Gastrocnemius medialis (tissue), 4 donors: Measurements from ENCODE around the gene CALY. TPM values are rescaled to one million over a fixed set of nuclear protein-coding genes. Genes with fewer than 3 reads are reported as not detected.

Experiments
- ATAC-seq, 2 donors: fragments of 150-250 bp; one replicate each; pipeline ENCODE4 v1.9.1; 2016
- DNase-seq, 2 donors: peaks; one replicate each; pipeline ENCODE4 v3.0.0-alpha.2; 2019
- H3K27ac ChIP-seq, 4 donors: fragments of 200-600 bp; sonication (generic); 1 replicate in 1 of 4; 2 replicates in 3 of 4; pipeline ENCODE4 v1.5.1; 2016 to 2018; ENCODE audit warnings: mild to moderate bottlenecking in 2 of 4, moderate library complexity in 1 of 4
- H3K27me3 ChIP-seq, 3 donors: fragments of 200-600 bp; sonication (generic) in 2 of 3; 1 replicate in 1 of 3; 2 replicates in 2 of 3; pipeline versions ENCODE4 v1.5.1 to v1.6.0; 2016 to 2019; ENCODE audit warnings: mild to moderate bottlenecking in 1 of 3, moderate library complexity in 1 of 3
- H3K36me3 ChIP-seq, 2 donors: fragments of 200-600 bp; sonication (generic) in 1 of 2; one replicate each; pipeline ENCODE4 v1.5.1; 2017 to 2018
- H3K4me1 ChIP-seq, 2 donors: fragments of 200-600 bp; sonication (generic) in 1 of 2; one replicate each; pipeline ENCODE4 v1.5.1; 2016 to 2017; ENCODE audit warnings: mild to moderate bottlenecking in 2 of 2
- H3K4me3 ChIP-seq, 4 donors: fragments of 200-600 bp; sonication (generic) in 3 of 4; 1 replicate in 1 of 4; 2 replicates in 3 of 4; pipeline ENCODE4 v1.5.1; 2016 to 2019; ENCODE audit warnings: mild to moderate bottlenecking in 2 of 4
- H3K9me3 ChIP-seq, 3 donors: fragments of 200-600 bp; sonication (generic) in 2 of 3; 1 replicate in 1 of 3; 2 replicates in 2 of 3; pipeline ENCODE4 v1.5.1; 2016 to 2019
- CTCF ChIP-seq, 5 experiments: fragments of 450-650 bp in 3 of 5; fragments of 200-600 bp in 2 of 5; sonication (generic) in 2 of 5; IDR thresholded peaks in 4 of 5; conservative IDR thresholded peaks in 1 of 5; 1 replicate in 4 of 5; 2 replicates in 1 of 5; pipeline ENCODE4 v1.5.1; 2016 to 2019; ENCODE audit warnings: antibody characterized with exemption in 5 of 5, mild to moderate bottlenecking in 3 of 5, moderate library complexity in 3 of 5
- POLR2A ChIP-seq, 2 donors: fragments of 450-650 bp; IDR thresholded peaks; one replicate each; pipeline ENCODE4 v1.6.1; 2017; ENCODE audit warnings: antibody characterized with exemption in 2 of 2, mild to moderate bottlenecking in 2 of 2, moderate library complexity in 2 of 2
- in situ Hi-C, 4 donors: fragments of 200-750 bp; cut with MboI; loops; one replicate each; pipeline versions ENCODE4 v1.15.0 to v1.8.0; 2017; ENCODE audit warnings: low sequenced_read_pairs in 4 of 4
- intact Hi-C: fragments of 100-400 bp; cut with DNase I; formaldehyde crosslinking; loops from one replicate; pipeline ENCODE4 v1.15.1; 2023; ENCODE audit warnings: low total_unique reads
- total RNA-seq, 4 donors: library from RNA; depleted of rRNA; stranded (reverse); fragments of >200 nt; gene quantifications; one replicate each; pipeline versions ENCODE4 v1.1.0 to v1.2.3, GENCODE V29; 2016

CALY gene
- total RNA-seq, 4 donors from 2014 or later, result not detected

- Histone ChIP-seq H3K4me3 (no peak overlapping the region), H3K27ac (no peak overlapping the region), H3K36me3 (peaks cover 0 to 84% of the 10 kb centered on the region in 2 donors), H3K9me3 (no peaks in the 10 kb centered on the region), H3K27me3 (no peaks in the 10 kb centered on the region), H3K4me1 (no peaks in the 10 kb centered on the region)
- DNase-seq, result no peak
- in situ Hi-C loops, result no loop called here
- TF ChIP-seq CTCF (IDR thresholded peaks at IDR 0.05 in 4 of 5, conservative IDR thresholded peaks at IDR 0.05 in 1 of 5), result no peak
- no peak for TF ChIP-seq POLR2A (IDR thresholded peaks at IDR 0.05)
- no peak for ATAC-seq
- intact Hi-C loops, result no loop called here
Measured at GRCh38 chr10:133287832-133288500, 48.7 kb downstream of the CALY start.

- Histone ChIP-seq H3K4me1 (no peaks in the 10 kb centered on the region), H3K36me3 (peaks cover 0 to 93% of the 10 kb centered on the region in 2 donors), H3K27me3 (no peaks in the 10 kb centered on the region), H3K4me3 (no peak overlapping the region), H3K27ac (no peak overlapping the region), H3K9me3 (no peaks in the 10 kb centered on the region)
- in situ Hi-C loops, result no loop called here
- no peak for TF ChIP-seq POLR2A (IDR thresholded peaks at IDR 0.05)
- TF ChIP-seq CTCF (IDR thresholded peaks at IDR 0.05 in 4 of 5, conservative IDR thresholded peaks at IDR 0.05 in 1 of 5), result no peak
- DNase-seq, result no peak
- no peak for ATAC-seq
- intact Hi-C loops, result no loop called here
Measured at GRCh38 chr10:133286366-133286765, 50.3 kb downstream of the CALY start.

GRCh38 chr10:133285217-133285616 lies 51.5 kb downstream of the CALY start:
- ATAC-seq (no peak), DNase-seq (no peak)
- H3K36me3 ChIP-seq, result peaks cover 0 to 92% of the 10 kb centered on the region in 2 donors
- intact Hi-C loops, result no loop called here
- no peak overlapping the region for H3K4me3 ChIP-seq
- H3K9me3 ChIP-seq, result no peaks in the 10 kb centered on the region
- H3K4me1 ChIP-seq, result no peaks in the 10 kb centered on the region
- H3K27ac ChIP-seq, result no peak overlapping the region
- H3K27me3 ChIP-seq, result no peaks in the 10 kb centered on the region
- TF ChIP-seq CTCF (IDR thresholded peaks at IDR 0.05 in 4 of 5, conservative IDR thresholded peaks at IDR 0.05 in 1 of 5), result no peak
- no peak for TF ChIP-seq POLR2A (IDR thresholded peaks at IDR 0.05)
- in situ Hi-C loops, result no loop called here

GRCh38 chr10:133283931-133284330 lies 52.8 kb downstream of the CALY start:
- in situ Hi-C loops, result no loop called here
- Histone ChIP-seq H3K4me3 (no peak overlapping the region), H3K36me3 (peaks cover 0 to 92% of the 10 kb centered on the region in 2 donors), H3K4me1 (no peaks in the 10 kb centered on the region), H3K27me3 (no peaks in the 10 kb centered on the region), H3K27ac (no peak overlapping the region), H3K9me3 (no peaks in the 10 kb centered on the region)
- DNase-seq, result no peak
- intact Hi-C loops, result no loop called here
- ATAC-seq, result no peak
- TF ChIP-seq CTCF (IDR thresholded peaks at IDR 0.05 in 4 of 5, conservative IDR thresholded peaks at IDR 0.05 in 1 of 5) (no peak), POLR2A (IDR thresholded peaks at IDR 0.05) (no peak)
